ENCODE measurements around the gene FOXL2. TPM values are rescaled to one million over a fixed set of nuclear protein-coding genes. Genes with fewer than 3 reads are reported as not detected.
"Not testable (repeated sequence)": the region's sequence is repeated elsewhere in the genome, so short reads cannot be mapped to it uniquely, and the experiment has no call there.

FOXL2 gene
- total RNA-seq, 4 donors from 2014 or later = not detected

DNA sequence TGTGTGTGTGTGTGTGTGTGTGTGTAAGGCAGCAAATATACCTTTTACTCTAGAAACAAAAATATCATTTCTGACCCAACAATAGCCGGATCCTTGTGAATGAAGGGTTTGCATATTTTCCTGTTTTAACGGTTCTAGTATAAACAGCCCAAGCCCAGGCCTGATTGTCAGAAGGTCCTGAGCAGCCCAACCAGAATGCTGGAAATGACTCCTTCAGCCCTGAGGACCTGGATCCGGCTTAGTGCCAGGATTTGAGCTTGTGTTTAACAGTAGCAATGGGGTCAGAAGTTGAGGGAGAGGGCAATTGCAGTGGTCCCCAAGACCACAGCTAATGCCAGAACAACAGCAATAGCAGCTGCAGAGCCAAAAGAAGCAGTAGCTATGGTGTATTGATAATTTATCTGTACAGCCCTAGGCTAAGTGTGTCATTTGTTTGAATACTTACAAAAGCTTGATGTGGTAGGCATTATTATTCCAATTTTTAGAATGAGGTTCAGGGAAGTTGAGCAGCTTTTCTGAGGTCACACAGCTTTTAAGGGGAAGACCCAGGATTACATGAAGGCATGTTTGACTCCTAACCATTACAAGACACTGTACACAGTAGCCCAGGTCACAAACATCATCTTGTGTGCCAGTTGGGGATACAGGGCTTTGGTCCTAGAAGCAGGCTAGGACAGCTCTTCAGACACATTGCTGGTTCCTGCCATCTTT lies 12.8 kb downstream of the FOXL2 start:
- Histone ChIP-seq H3K27me3 (peaks cover 28% of the 10 kb centered on the region), H3K36me3 (no peaks in the 10 kb centered on the region), H3K9me3 (no peaks in the 10 kb centered on the region), H3K4me3 (replicated peaks in 1 of 3) (no peak overlapping the region), H3K4me1 (peaks cover 31 to 43% of the 10 kb centered on the region in 2 donors), H3K27ac (no peak overlapping the region)
- intact Hi-C loops (cut with DNase I) = no loop called here
- TF ChIP-seq POLR2A (IDR thresholded peaks at IDR 0.05) (no peak), CTCF (IDR thresholded peaks at IDR 0.05) (no peak)
- peak; percentile 71 to 75 for DNase-seq
- WGBS, 2 donors = 27% methylated on average over 3 of the region's 3 CpGs

- TF ChIP-seq POLR2A (IDR thresholded peaks at IDR 0.05) (no peak), CTCF (IDR thresholded peaks at IDR 0.05) (no peak)
- 60 to 81% methylated on average over 4 of the region's 4 CpGs for WGBS, 2 donors
- Histone ChIP-seq H3K27ac (no peak overlapping the region), H3K27me3 (peaks cover 18% of the 10 kb centered on the region), H3K4me3 (replicated peaks in 1 of 3) (no peak overlapping the region), H3K9me3 (no peaks in the 10 kb centered on the region), H3K4me1 (peaks cover 22 to 35% of the 10 kb centered on the region in 2 donors), H3K36me3 (no peaks in the 10 kb centered on the region)
- no peak for DNase-seq
- intact Hi-C loops (cut with DNase I) = no loop called here
Measured at GRCh38 chr3:138933068-138933668, 13.8 kb downstream of the FOXL2 start.

- intact Hi-C loops (cut with DNase I) = loop anchor here (5.0 to 10.0 kb wide), 2 partner anchors 512 to 604 kb away; partner anchors contain the start of gene NME9
- Histone ChIP-seq H3K9me3 (no peaks in the 10 kb centered on the region), H3K27ac (no peak overlapping the region), H3K36me3 (no peaks in the 10 kb centered on the region), H3K4me3 (replicated peaks in 1 of 3) (no peak overlapping the region), H3K27me3 (no peaks in the 10 kb centered on the region), H3K4me1 (peaks cover 3 to 7% of the 10 kb centered on the region in 2 donors)
- no peak for DNase-seq
- TF ChIP-seq CTCF (IDR thresholded peaks at IDR 0.05) (no peak), POLR2A (IDR thresholded peaks at IDR 0.05) (no peak)
- 93 to 98% methylated on average over 36 of the region's 42 CpGs for WGBS, 2 donors
Measured at GRCh38 chr3:138928727-138929372, 18.1 kb downstream of the FOXL2 start.

DNA sequence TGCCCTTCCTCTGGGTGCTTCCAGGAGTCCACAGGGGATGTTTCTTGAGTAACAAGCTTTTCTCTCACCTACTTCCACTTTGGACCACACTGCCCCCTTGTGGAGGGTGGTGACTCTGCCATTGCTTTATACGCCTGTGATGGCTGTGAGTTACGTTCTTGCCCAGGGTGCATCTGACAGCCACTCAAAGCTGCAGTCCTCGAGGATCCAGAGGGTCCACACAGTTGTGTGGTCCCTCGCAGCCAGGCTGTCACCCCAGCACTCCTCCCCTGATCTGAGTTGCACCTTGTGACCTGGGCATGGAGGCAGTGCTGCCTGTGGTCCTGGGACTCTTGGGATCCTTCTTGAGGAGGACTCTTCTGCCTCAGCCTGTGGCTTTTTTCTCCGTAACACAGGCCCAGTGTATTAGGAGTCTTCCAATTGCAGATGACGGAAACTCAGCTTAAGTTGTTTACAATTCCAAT lies 23.4 kb downstream of the FOXL2 start:
- no peaks in the 10 kb centered on the region for H3K36me3 ChIP-seq
- no peak overlapping the region for H3K27ac ChIP-seq
- H3K9me3 ChIP-seq = no peaks in the 10 kb centered on the region
- intact Hi-C loops (cut with DNase I) = loop anchor here (10.0 kb wide), 1 partner anchor 599 kb away; the partner anchor contains the start of gene NME9
- TF ChIP-seq POLR2A (IDR thresholded peaks at IDR 0.05) (no peak), CTCF (IDR thresholded peaks at IDR 0.05) (peak; percentile 78 to 89 (median 84))
- H3K27me3 ChIP-seq = no peaks in the 10 kb centered on the region
- H3K4me3 ChIP-seq (replicated peaks in 1 of 3) = no peak overlapping the region
- DNase-seq = peak; percentile 85 to 92
- WGBS, 2 donors = 31 to 39% methylated on average over 4 to 6 of the region's 6 CpGs
- H3K4me1 ChIP-seq = peaks cover 6 to 20% of the 10 kb centered on the region in 2 donors

DNA sequence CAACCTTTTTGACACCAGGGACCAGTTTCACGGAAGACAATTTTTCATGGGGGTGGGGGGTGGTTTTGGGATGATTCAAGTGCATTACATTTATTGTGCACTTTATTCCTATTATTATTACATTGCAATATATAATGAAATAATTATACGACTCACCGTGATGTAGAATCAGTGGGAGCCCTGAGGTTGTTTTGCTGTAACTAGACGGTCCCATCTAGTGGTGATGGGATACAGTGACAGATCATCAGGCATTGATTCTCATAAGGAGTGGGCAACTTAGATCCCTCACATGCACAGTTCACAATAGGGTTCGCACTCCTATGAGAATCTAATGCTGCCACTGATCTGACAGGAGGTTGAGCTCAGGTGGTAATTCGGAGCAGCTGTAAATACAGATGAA lies 24.5 kb downstream of the FOXL2 start:
- not testable (repeated sequence) for H3K9me3 ChIP-seq; H3K36me3 ChIP-seq; DNase-seq; H3K4me3 ChIP-seq (replicated peaks in 1 of 3); H3K27me3 ChIP-seq
- H3K27ac ChIP-seq = peak overlapping the region; percentile 84 to 86 (median 84)
- peaks cover 6 to 20% of the 10 kb centered on the region in 2 donors for H3K4me1 ChIP-seq
- WGBS, 2 donors = 86 to 89% methylated on average over 6 of the region's 6 CpGs
- intact Hi-C loops (cut with DNase I) = loop anchor here (10.0 kb wide), 1 partner anchor 598 kb away; the partner anchor contains the start of gene NME9

All from thyroid gland (tissue), 4 donors.